HCT116 (cell line): ENCODE data around the gene HMSD.

ENCODE experiments used
- CTCF ChIP-seq, 3 experiments: fragments of 200-600 bp in 1 of 3; sonication (generic) in 1 of 3; IDR thresholded peaks in 2 of 3; conservative IDR thresholded peaks in 1 of 3; 2 replicates each; pipeline ENCODE4 v1.5.1; 2012 to 2017; ENCODE audit warnings: low read depth in 2 of 3, low read length in 2 of 3, antibody characterized with exemption in 1 of 3, borderline replicate concordance in 1 of 3, control low read depth in 1 of 3, mild to moderate bottlenecking in 1 of 3, mixed read lengths in 1 of 3, mixed run types in 1 of 3, moderate library complexity in 1 of 3; ENCODE audit not compliant: insufficient read depth in 1 of 3
- MAX ChIP-seq: IDR thresholded peaks from 2 replicates; pipeline ENCODE4 v1.6.1; 2012

- TF ChIP-seq CTCF (IDR thresholded peaks at IDR 0.05 in 2 of 3, conservative IDR thresholded peaks at IDR 0.05 in 1 of 3; ENCODE audit: borderline replicate concordance in 1 of 3, insufficient read depth in 1 of 3, low read depth in 2 of 3, low read length in 2 of 3), result no peak
- no peak for TF ChIP-seq MAX
Observed at GRCh38 chr18:63965716-63966330, 16.7 kb downstream of the HMSD start.
